NCI-H2107 (cell line): ENCODE measurements around the gene TPST1.
"Not testable (repeated sequence)": the region's sequence is repeated elsewhere in the genome, so short reads cannot be mapped to it uniquely, and the experiment has no call there.

ENCODE experiments used
- DNase-seq: peaks from one replicate; lab custom pipeline; 2025; lab: John Stamatoyannopoulos, UW

The TPST1 gene

GRCh38 chr7:66379542-66380160, 174.5 kb downstream of the TPST1 start:
- no peak for DNase-seq

- DNase-seq = no peak
These were observed 175.2 kb downstream of the TPST1 start for GRCh38 chr7:66380272-66380888.

GRCh38 chr7:66382182-66382923, 177.2 kb downstream of the TPST1 start:
- DNase-seq = not testable (repeated sequence)

GRCh38 chr7:66385191-66385905, 180.2 kb downstream of the TPST1 start:
- not testable (repeated sequence) for DNase-seq

- not testable (repeated sequence) for DNase-seq
These were observed 190.0 kb downstream of the TPST1 start for GRCh38 chr7:66395128-66395571.

DNA sequence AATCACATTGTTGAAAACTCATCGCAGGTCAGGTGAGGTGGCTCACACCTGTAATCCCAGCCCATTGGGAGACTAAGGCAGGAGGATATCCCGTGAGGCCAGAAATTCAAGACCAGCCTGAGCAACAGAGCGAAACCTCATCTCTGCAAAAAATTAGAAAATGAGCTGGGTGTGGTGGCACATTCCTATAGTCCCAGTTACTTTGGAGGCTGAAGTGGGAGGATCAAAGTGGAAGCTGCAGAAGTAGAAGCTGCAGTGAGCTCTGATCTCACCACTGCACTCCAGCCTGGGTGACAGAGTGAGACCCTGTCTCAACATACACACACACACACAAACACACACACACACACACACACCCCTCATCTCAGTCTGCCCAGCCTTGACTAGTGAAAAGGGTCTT, 190.9 kb downstream of the TPST1 start:
- not testable (repeated sequence) for DNase-seq

- not testable (repeated sequence) for DNase-seq
These were observed 193.7 kb downstream of the TPST1 start for GRCh38 chr7:66398841-66399240.

- DNase-seq = no peak
These were observed 194.4 kb downstream of the TPST1 start for GRCh38 chr7:66399566-66399965.

GRCh38 chr7:66400400-66400799, 195.3 kb downstream of the TPST1 start:
- DNase-seq = no peak

- DNase-seq = not testable (repeated sequence)
These were observed 196.0 kb downstream of the TPST1 start for GRCh38 chr7:66401126-66401525.

DNA sequence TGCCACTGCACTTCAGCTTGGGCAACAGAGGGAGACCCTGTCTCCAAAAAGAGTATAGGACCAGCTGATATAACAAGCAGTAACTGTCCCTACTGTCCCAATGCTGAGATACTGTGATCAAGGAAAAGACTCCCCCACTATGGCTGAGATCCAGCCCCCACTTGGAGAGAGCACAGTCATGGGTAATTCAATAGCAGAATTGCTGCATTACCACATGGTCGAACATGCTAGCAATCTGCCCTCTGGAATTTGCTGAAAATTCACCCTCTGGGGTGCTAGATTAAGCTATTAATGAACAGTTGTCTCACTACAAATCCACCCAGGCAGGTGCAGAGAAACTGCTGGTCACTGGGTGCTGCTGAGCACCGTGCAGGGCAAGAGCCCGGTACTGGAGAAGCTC, 196.8 kb downstream of the TPST1 start:
- DNase-seq = not testable (repeated sequence)

GRCh38 chr7:66403564-66403963, 198.4 kb downstream of the TPST1 start:
- no peak for DNase-seq

DNA sequence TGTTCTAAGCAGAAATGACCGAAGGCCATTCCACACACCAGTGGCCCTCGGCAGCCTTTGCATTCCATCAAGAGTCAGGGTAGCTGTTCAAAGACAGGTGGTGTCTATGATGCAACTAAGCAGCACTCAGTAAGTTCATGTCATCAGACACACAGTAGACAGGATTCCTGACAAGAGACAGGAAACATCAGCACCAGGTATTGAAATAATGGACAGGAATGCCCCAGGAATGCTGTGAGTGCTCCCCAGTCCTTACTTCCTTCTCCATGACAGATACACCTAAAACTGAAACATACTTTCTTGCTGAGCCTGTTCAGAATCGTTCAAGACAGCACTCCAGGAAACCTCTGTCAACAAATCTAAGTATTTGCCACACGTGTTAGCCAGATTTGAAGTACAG, 204.4 kb downstream of the TPST1 start:
- no peak for DNase-seq
